Smooth muscle cell (in vitro differentiated cells): ENCODE data around the gene MUC4. TPM values are rescaled to one million over a fixed set of nuclear protein-coding genes. Genes with fewer than 3 reads are reported as not detected.

Experiments used
- DNase-seq: peaks from one replicate; lab custom pipeline; 2025; ENCODE audit not compliant: unreplicated experiment; lab: John Stamatoyannopoulos, UW
- H2AFZ ChIP-seq: fragments of 200-600 bp; sonication (generic); 2 replicates; pipeline ENCODE4 v1.6.0; 2016; ENCODE audit warnings: antibody characterized with exemption, low read depth, mild to moderate bottlenecking
- H3F3A ChIP-seq: fragments of 200-600 bp; sonication (generic); 2 replicates; pipeline ENCODE4 v1.6.0; 2017; ENCODE audit warnings: antibody characterized with exemption, low read depth
- H3K27ac ChIP-seq: fragments of 200-600 bp; sonication (generic); 2 replicates; pipeline ENCODE4 v1.5.1; 2016; ENCODE audit warnings: low read depth, mild to moderate bottlenecking
- H3K27me3 ChIP-seq: fragments of 200-600 bp; sonication (generic); 2 replicates; pipeline ENCODE4 v1.6.1; 2016; ENCODE audit warnings: low read depth, mild to moderate bottlenecking
- H3K36me3 ChIP-seq: fragments of 200-600 bp; sonication (generic); 2 replicates; pipeline ENCODE4 v1.5.1; 2016; ENCODE audit warnings: low read depth
- H3K4me1 ChIP-seq: fragments of 200-600 bp; sonication (generic); 2 replicates; pipeline ENCODE4 v1.5.1; 2016; ENCODE audit warnings: low read depth
- H3K4me2 ChIP-seq: fragments of 200-600 bp; sonication (generic); 2 replicates; pipeline ENCODE4 v1.6.0; 2016; ENCODE audit warnings: mild to moderate bottlenecking
- H3K4me3 ChIP-seq: fragments of 200-600 bp; sonication (generic); 2 replicates; pipeline ENCODE4 v1.5.1; 2016; ENCODE audit warnings: mild to moderate bottlenecking
- H3K79me2 ChIP-seq: fragments of 200-600 bp; sonication (generic); 2 replicates; pipeline ENCODE4 v1.6.0; 2016; ENCODE audit warnings: low read depth, mild to moderate bottlenecking
- H3K9ac ChIP-seq: fragments of 200-600 bp; sonication (generic); 2 replicates; pipeline ENCODE4 v1.6.0; 2016; ENCODE audit warnings: low read depth
- H3K9me3 ChIP-seq: fragments of 200-600 bp; sonication (generic); replicated peaks from 2 replicates; pipeline ENCODE4 v1.5.1; 2016; ENCODE audit warnings: low read depth
- H4K20me1 ChIP-seq: fragments of 200-600 bp; sonication (generic); 2 replicates; pipeline ENCODE4 v1.6.0; 2016; ENCODE audit warnings: low read depth
- WGBS: methylation state at CpG from one replicate; pipeline ENCODE4 v1.1.7; 2016; ENCODE audit warnings: low lambda C conversion rate; 5-methylcytosine and 5-hydroxymethylcytosine counted together
- polyA plus RNA-seq: library from polyadenylated mRNA; unstranded; fragments of >200 nt; fragmentation: Nextera tagmentation; extraction: Ambion mirVana; gene quantifications from 2 replicates; pipeline ENCODE4 v1.2.1, GENCODE V29; 2016
- total RNA-seq: library from RNA; depleted of rRNA; stranded (reverse); fragments of >200 nt; gene quantifications from 2 replicates; pipeline ENCODE4 v1.2.3, GENCODE V29; 2014
- TF ChIP-seq, protein P1 (sequence below): fragments of 200-600 bp; sonication (generic); IDR thresholded peaks from 2 replicates; pipeline ENCODE4 v1.5.1; 2017; ENCODE audit warnings: borderline replicate concordance, mild to moderate bottlenecking, antibody characterized with exemption; ENCODE audit not compliant: insufficient read depth, poor library complexity, severe bottlenecking

The MUC4 gene
- total and polyA plus RNA-seq, 2 experiments from 2014 or later, result not detected

DNA sequence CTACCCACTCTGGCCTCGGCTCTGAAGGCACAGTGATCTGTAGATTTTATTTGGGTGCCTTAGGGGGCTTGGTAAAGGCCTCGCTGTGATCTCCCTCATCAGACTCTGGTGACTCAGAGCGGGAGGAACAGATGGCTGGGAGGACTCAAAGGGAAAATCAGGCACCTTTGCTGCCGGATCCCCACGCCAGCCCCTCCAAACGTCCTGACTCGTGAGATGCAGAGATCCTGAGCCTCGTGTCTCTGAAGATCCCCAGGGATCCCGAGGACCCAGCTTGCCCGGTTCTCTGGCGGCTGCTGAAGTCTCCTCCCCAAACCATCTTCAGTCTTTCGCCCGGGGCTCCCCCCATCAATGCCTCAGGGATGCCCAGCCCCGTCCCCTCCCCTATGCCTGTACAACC lies 58.1 kb downstream of the MUC4 start:
- H3K36me3 ChIP-seq, result no peaks in the 10 kb centered on the region
- WGBS, result 83% methylated on average over 12 of the region's 14 CpGs

DNA sequence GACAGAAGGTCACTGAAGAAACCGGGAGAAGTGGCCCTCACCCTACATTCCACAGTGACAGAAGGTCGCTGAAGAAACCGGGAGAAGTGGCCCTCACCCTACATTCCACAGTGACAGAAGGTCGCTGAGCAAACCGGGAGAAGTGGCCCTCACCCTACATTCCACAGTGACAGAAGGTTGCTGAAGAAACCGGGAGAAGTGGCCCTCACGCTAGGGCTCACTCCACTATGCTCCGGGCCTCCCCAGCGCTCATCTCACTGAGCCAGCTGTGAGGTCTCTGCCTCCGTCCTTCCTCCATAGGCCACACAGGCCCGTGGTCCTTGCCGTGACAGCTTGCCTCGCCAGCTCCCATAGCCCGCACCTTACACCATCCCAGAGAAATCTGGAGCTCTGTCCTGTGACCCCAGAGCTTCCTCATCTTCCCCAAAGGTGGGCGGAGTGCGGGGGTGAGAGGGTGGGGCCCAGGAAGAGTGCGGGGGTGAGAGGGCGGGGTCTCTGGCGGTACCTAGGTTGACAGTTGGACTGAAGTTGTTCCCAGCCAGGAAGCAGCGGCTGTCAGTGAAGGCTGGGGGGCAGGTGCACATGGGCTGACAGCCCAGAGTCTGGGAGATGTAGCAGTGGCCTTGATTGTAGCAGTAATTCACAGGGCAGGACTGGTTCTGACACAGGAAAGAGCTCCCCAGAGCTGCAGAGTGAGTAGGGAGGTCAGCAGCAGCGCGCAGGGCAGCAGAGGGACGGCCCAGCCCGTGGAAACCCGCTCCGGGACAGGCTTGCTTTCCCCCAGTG lies 59.0 kb downstream of the MUC4 start:
- no peaks in the 10 kb centered on the region for H3K9me3 ChIP-seq
- H3F3A ChIP-seq, result no peaks in the 10 kb centered on the region
- H3K27ac ChIP-seq, result no peak overlapping the region
- H3K27me3 ChIP-seq, result peaks cover 11% of the 10 kb centered on the region
- DNase-seq, result no peak
- 92% methylated on average over 26 of the region's 26 CpGs for WGBS
- H2AFZ ChIP-seq, result no peak overlapping the region
- no peak overlapping the region for H3K4me2 ChIP-seq
- H3K4me1 ChIP-seq, result no peaks in the 10 kb centered on the region
- no peaks in the 10 kb centered on the region for H4K20me1 ChIP-seq
- H3K79me2 ChIP-seq, result no peaks in the 10 kb centered on the region
- TF ChIP-seq, protein P1, sequence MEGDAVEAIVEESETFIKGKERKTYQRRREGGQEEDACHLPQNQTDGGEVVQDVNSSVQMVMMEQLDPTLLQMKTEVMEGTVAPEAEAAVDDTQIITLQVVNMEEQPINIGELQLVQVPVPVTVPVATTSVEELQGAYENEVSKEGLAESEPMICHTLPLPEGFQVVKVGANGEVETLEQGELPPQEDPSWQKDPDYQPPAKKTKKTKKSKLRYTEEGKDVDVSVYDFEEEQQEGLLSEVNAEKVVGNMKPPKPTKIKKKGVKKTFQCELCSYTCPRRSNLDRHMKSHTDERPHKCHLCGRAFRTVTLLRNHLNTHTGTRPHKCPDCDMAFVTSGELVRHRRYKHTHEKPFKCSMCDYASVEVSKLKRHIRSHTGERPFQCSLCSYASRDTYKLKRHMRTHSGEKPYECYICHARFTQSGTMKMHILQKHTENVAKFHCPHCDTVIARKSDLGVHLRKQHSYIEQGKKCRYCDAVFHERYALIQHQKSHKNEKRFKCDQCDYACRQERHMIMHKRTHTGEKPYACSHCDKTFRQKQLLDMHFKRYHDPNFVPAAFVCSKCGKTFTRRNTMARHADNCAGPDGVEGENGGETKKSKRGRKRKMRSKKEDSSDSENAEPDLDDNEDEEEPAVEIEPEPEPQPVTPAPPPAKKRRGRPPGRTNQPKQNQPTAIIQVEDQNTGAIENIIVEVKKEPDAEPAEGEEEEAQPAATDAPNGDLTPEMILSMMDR, result no peak
- H3K9ac ChIP-seq, result no peak overlapping the region
- no peaks in the 10 kb centered on the region for H3K36me3 ChIP-seq
- H3K4me3 ChIP-seq, result no peak overlapping the region

More for the DNA sequence above, 58.1 kb downstream of the MUC4 start:
- no peak overlapping the region for H3K4me3 ChIP-seq
- H3K79me2 ChIP-seq, result no peaks in the 10 kb centered on the region
- H3F3A ChIP-seq, result no peaks in the 10 kb centered on the region
- H3K9me3 ChIP-seq, result no peaks in the 10 kb centered on the region
- no peaks in the 10 kb centered on the region for H3K4me1 ChIP-seq
- H4K20me1 ChIP-seq, result no peaks in the 10 kb centered on the region
- DNase-seq, result no peak
- no peak overlapping the region for H3K9ac ChIP-seq
- peaks cover 4% of the 10 kb centered on the region for H3K27me3 ChIP-seq
- H2AFZ ChIP-seq, result no peak overlapping the region
- H3K27ac ChIP-seq, result no peak overlapping the region
- H3K4me2 ChIP-seq, result no peak overlapping the region
- TF ChIP-seq, protein P1, result no peak

DNA sequence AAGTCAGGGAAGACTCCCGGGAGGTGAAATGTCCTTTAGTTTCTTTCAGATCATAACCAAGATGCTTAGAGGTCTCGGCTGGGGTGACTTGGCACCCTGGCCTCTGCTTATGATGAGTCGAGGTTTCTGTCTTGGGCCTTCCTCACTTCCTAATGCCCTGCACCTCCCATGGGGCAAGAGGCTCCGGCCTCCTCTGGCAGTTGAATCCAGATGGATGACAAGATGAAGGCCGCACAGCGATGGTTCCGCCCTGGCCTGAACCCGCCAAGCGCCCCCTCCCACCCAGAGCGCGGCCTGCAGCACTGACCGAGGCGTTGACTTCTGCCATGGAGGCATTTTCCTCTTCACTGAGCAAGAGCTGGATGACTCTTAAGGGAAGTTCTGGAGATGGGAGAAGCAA lies 59.7 kb downstream of the MUC4 start:
- H3K9me3 ChIP-seq, result no peaks in the 10 kb centered on the region
- no peak for DNase-seq
- peaks cover 12% of the 10 kb centered on the region for H3K27me3 ChIP-seq
- no peak overlapping the region for H3K4me2 ChIP-seq
- H3K4me1 ChIP-seq, result no peaks in the 10 kb centered on the region
- H3K4me3 ChIP-seq, result no peak overlapping the region
- WGBS, result 93% methylated on average over 13 of the region's 13 CpGs
- H3F3A ChIP-seq, result no peaks in the 10 kb centered on the region
- H2AFZ ChIP-seq, result no peak overlapping the region
- H3K36me3 ChIP-seq, result no peaks in the 10 kb centered on the region
- no peaks in the 10 kb centered on the region for H3K79me2 ChIP-seq
- no peak overlapping the region for H3K27ac ChIP-seq
- H4K20me1 ChIP-seq, result no peaks in the 10 kb centered on the region
- TF ChIP-seq, protein P1, result no peak
- H3K9ac ChIP-seq, result no peak overlapping the region

DNA sequence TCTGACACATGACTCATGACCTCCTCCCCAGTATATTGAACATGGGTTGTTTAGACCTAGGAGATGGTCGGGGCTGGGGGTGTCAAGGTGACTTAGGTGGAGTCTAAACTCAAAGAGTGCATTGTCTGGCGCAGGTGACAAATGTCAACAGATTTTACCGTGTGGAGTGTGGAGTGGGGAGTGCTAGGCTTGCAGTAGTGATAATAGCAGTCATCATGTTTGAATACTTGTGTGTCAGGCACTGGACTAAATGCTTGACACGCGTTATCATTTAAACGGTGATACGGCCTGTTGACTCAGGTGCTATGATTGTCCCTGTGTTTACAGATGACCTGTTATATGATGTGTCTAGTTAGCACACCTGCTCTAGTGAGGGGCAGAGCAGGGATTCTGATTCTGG lies 60.2 kb downstream of the MUC4 start:
- no peaks in the 10 kb centered on the region for H3K79me2 ChIP-seq
- TF ChIP-seq, protein P1, result no peak
- H4K20me1 ChIP-seq, result no peaks in the 10 kb centered on the region
- H3K9ac ChIP-seq, result no peak overlapping the region
- no peak for DNase-seq
- 89% methylated on average over 7 of the region's 7 CpGs for WGBS
- H3F3A ChIP-seq, result no peaks in the 10 kb centered on the region
- peaks cover 14% of the 10 kb centered on the region for H3K27me3 ChIP-seq
- H3K4me1 ChIP-seq, result no peaks in the 10 kb centered on the region
- H3K9me3 ChIP-seq, result no peaks in the 10 kb centered on the region
- H3K27ac ChIP-seq, result no peak overlapping the region
- no peak overlapping the region for H3K4me3 ChIP-seq
- H3K4me2 ChIP-seq, result no peak overlapping the region
- no peaks in the 10 kb centered on the region for H3K36me3 ChIP-seq
- no peak overlapping the region for H2AFZ ChIP-seq
